Smooth muscle cell (in vitro differentiated cells): ENCODE data around the gene ISG20. TPM values are rescaled to one million over a fixed set of nuclear protein-coding genes. Genes with fewer than 3 reads are reported as not detected.

Source experiments
- DNase-seq: peaks from one replicate; lab custom pipeline; 2025; ENCODE audit not compliant: unreplicated experiment; lab: John Stamatoyannopoulos, UW
- H2AFZ ChIP-seq: fragments of 200-600 bp; sonication (generic); 2 replicates; pipeline ENCODE4 v1.6.0; 2016; ENCODE audit warnings: antibody characterized with exemption, low read depth, mild to moderate bottlenecking
- H3F3A ChIP-seq: fragments of 200-600 bp; sonication (generic); 2 replicates; pipeline ENCODE4 v1.6.0; 2017; ENCODE audit warnings: antibody characterized with exemption, low read depth
- H3K27ac ChIP-seq: fragments of 200-600 bp; sonication (generic); 2 replicates; pipeline ENCODE4 v1.5.1; 2016; ENCODE audit warnings: low read depth, mild to moderate bottlenecking
- H3K27me3 ChIP-seq: fragments of 200-600 bp; sonication (generic); 2 replicates; pipeline ENCODE4 v1.6.1; 2016; ENCODE audit warnings: low read depth, mild to moderate bottlenecking
- H3K36me3 ChIP-seq: fragments of 200-600 bp; sonication (generic); 2 replicates; pipeline ENCODE4 v1.5.1; 2016; ENCODE audit warnings: low read depth
- H3K4me1 ChIP-seq: fragments of 200-600 bp; sonication (generic); 2 replicates; pipeline ENCODE4 v1.5.1; 2016; ENCODE audit warnings: low read depth
- H3K4me2 ChIP-seq: fragments of 200-600 bp; sonication (generic); 2 replicates; pipeline ENCODE4 v1.6.0; 2016; ENCODE audit warnings: mild to moderate bottlenecking
- H3K4me3 ChIP-seq: fragments of 200-600 bp; sonication (generic); 2 replicates; pipeline ENCODE4 v1.5.1; 2016; ENCODE audit warnings: mild to moderate bottlenecking
- H3K79me2 ChIP-seq: fragments of 200-600 bp; sonication (generic); 2 replicates; pipeline ENCODE4 v1.6.0; 2016; ENCODE audit warnings: low read depth, mild to moderate bottlenecking
- H3K9ac ChIP-seq: fragments of 200-600 bp; sonication (generic); 2 replicates; pipeline ENCODE4 v1.6.0; 2016; ENCODE audit warnings: low read depth
- H3K9me3 ChIP-seq: fragments of 200-600 bp; sonication (generic); replicated peaks from 2 replicates; pipeline ENCODE4 v1.5.1; 2016; ENCODE audit warnings: low read depth
- H4K20me1 ChIP-seq: fragments of 200-600 bp; sonication (generic); 2 replicates; pipeline ENCODE4 v1.6.0; 2016; ENCODE audit warnings: low read depth
- WGBS: methylation state at CpG from one replicate; pipeline ENCODE4 v1.1.7; 2016; ENCODE audit warnings: low lambda C conversion rate; 5-methylcytosine and 5-hydroxymethylcytosine counted together
- polyA plus RNA-seq: library from polyadenylated mRNA; unstranded; fragments of >200 nt; fragmentation: Nextera tagmentation; extraction: Ambion mirVana; gene quantifications from 2 replicates; pipeline ENCODE4 v1.2.1, GENCODE V29; 2016
- total RNA-seq: library from RNA; depleted of rRNA; stranded (reverse); fragments of >200 nt; gene quantifications from 2 replicates; pipeline ENCODE4 v1.2.3, GENCODE V29; 2014
- TF ChIP-seq, protein P1 (sequence below): fragments of 200-600 bp; sonication (generic); IDR thresholded peaks from 2 replicates; pipeline ENCODE4 v1.5.1; 2017; ENCODE audit warnings: borderline replicate concordance, mild to moderate bottlenecking, antibody characterized with exemption; ENCODE audit not compliant: insufficient read depth, poor library complexity, severe bottlenecking

Gene ISG20
- total and polyA plus RNA-seq, 2 experiments from 2014 or later, result 0.81 to 1.1 TPM

DNA sequence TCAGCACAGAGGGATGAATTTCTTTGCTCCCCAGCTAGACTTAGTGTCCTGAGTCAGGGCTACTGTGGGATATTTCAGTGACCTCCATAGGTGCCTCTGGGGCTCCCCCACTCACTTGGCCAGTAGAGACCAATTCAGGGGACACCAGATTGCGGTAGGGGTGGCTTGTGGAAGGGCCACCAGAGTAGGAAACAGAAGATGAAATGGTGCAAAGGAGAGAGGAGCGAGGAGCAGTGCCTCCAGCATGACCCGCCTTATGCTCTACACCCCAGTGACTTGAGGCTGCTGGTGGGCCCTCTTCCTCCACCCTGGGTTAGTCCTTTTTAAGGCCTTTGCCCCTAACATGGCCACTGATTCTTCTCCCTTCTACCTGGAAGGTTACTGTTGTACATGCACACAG is 15.2 kb upstream of the ISG20 start:
- H3K9me3 ChIP-seq, result no peaks in the 10 kb centered on the region
- H3K27ac ChIP-seq, result peak overlapping the region; percentile 99
- no peaks in the 10 kb centered on the region for H3F3A ChIP-seq
- peaks cover 74% of the 10 kb centered on the region for H3K79me2 ChIP-seq
- peaks cover 15% of the 10 kb centered on the region for H3K4me1 ChIP-seq
- H3K36me3 ChIP-seq, result no peaks in the 10 kb centered on the region
- H3K27me3 ChIP-seq, result no peaks in the 10 kb centered on the region
- DNase-seq, result no peak
- peak overlapping the region; percentile 85 for H3K4me3 ChIP-seq
- H3K4me2 ChIP-seq, result peak overlapping the region; percentile 97
- H3K9ac ChIP-seq, result peak overlapping the region; percentile 65
- H4K20me1 ChIP-seq, result peaks cover 68% of the 10 kb centered on the region
- TF ChIP-seq, protein P1, sequence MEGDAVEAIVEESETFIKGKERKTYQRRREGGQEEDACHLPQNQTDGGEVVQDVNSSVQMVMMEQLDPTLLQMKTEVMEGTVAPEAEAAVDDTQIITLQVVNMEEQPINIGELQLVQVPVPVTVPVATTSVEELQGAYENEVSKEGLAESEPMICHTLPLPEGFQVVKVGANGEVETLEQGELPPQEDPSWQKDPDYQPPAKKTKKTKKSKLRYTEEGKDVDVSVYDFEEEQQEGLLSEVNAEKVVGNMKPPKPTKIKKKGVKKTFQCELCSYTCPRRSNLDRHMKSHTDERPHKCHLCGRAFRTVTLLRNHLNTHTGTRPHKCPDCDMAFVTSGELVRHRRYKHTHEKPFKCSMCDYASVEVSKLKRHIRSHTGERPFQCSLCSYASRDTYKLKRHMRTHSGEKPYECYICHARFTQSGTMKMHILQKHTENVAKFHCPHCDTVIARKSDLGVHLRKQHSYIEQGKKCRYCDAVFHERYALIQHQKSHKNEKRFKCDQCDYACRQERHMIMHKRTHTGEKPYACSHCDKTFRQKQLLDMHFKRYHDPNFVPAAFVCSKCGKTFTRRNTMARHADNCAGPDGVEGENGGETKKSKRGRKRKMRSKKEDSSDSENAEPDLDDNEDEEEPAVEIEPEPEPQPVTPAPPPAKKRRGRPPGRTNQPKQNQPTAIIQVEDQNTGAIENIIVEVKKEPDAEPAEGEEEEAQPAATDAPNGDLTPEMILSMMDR, result no peak
- WGBS, result 92% methylated on average over 3 of the region's 3 CpGs
- no peak overlapping the region for H2AFZ ChIP-seq

DNA sequence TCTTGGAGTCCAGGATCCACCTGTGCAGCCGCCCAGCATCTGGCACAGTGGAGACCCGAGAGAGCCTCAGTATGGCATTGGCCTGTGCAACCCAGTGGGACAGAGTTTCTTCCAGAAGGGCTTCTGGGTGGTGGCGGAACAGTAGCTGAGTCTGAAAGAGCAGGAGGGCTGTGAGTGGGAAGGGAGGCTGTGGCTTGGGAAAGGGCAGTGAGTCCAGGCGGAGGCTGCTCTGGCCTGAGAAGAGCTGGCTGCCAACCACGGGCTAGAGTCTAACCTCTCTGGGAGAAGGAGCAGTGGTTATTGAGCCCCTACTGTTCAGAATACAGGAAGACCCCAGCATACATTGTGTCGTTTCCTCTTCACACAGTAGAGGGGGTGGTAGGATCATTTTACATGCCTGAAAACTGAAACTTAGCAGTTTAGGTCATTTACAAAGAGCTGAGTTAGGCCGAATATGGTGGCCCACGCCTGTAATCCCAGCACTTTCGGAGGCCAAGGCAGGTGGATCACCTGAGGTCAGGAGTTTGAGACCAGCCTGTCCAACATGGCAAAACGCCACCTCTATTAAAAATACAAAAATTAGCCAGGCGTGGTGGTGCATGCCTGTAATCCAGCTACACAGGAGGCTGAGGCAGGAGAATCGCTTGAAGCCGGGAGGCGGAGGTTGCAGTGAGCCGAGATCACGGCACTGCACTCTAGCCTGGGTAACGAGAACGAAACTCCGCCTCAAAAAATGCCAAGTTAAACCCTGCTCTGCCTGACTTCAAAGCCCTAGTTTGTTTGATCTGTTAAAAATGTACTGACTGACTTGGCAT is 14.5 kb upstream of the ISG20 start:
- Histone ChIP-seq H3K79me2 (peaks cover 79% of the 10 kb centered on the region), H3K27ac (peak overlapping the region; percentile 99), H3K4me3 (no peak overlapping the region), H3K9me3 (no peaks in the 10 kb centered on the region), H3K4me2 (peak overlapping the region; percentile 47), H3K36me3 (no peaks in the 10 kb centered on the region), H3K4me1 (peaks cover 15% of the 10 kb centered on the region), H2AFZ (no peak overlapping the region), H3F3A (no peaks in the 10 kb centered on the region), H4K20me1 (peaks cover 75% of the 10 kb centered on the region), H3K27me3 (no peaks in the 10 kb centered on the region), H3K9ac (peak overlapping the region; percentile 65)
- TF ChIP-seq, protein P1, result peak; percentile 34
- WGBS, result 73% methylated on average over 19 of the region's 19 CpGs
- DNase-seq, result no peak

DNA sequence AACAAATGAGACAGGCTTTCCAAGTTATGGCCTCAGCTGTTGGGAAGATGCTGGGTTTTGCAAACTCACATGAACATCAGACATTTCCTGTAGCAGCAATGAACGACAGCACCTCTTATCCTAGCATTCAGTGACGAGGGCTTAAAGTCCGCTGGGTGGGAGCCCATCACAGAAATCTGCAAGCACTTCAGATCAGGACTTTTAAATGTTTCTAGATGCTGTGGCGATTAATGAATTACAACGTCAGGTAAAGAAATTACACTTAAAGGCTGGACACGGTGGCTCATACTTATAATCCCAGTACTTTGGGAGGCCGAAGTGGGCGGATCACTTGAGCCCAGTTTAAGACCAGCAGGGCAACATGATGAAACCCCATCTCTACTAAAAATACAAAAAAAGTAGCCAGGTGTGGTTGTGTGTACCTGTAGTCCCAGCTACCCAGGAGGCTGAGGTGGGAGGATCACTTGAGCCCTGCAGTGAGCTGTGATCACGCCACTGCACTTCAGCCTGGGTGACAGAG is 13.8 kb upstream of the ISG20 start:
- H3K9me3 ChIP-seq, result no peaks in the 10 kb centered on the region
- H3K27me3 ChIP-seq, result no peaks in the 10 kb centered on the region
- H3K79me2 ChIP-seq, result peaks cover 83% of the 10 kb centered on the region
- WGBS, result 74% methylated on average over 9 of the region's 9 CpGs
- H3K36me3 ChIP-seq, result no peaks in the 10 kb centered on the region
- H3K4me2 ChIP-seq, result peak overlapping the region; percentile 47
- no peak overlapping the region for H3K27ac ChIP-seq
- no peak for DNase-seq
- H4K20me1 ChIP-seq, result peaks cover 82% of the 10 kb centered on the region
- H3K4me1 ChIP-seq, result peaks cover 15% of the 10 kb centered on the region
- no peak overlapping the region for H3K9ac ChIP-seq
- no peak overlapping the region for H3K4me3 ChIP-seq
- no peak overlapping the region for H2AFZ ChIP-seq
- TF ChIP-seq, protein P1, result no peak
- H3F3A ChIP-seq, result no peaks in the 10 kb centered on the region
